ENCODE measurements around the gene ZSWIM5. TPM values are rescaled to one million over a fixed set of nuclear protein-coding genes. Genes with fewer than 3 reads are reported as not detected.

Gene ZSWIM5
- total RNA-seq, 1 experiment from 2014 or later: 7.9 TPM

GRCh38 chr1:45244660-45245059, 38.3 kb upstream of the ZSWIM5 start:
- intact Hi-C loops (cut with micrococcal nuclease; ENCODE audit: unreplicated experiment): no loop called here
- no peak overlapping the region for H3K27ac ChIP-seq (ENCODE audit: low read length)
- CTCF ChIA-PET: no interaction called here
- DNase-seq (ENCODE audit: low read depth, low spot score) (no peak), ATAC-seq (no peak)
- H3K27me3 ChIP-seq (ENCODE audit: control insufficient read depth, insufficient read depth, low read length): no peaks in the 10 kb centered on the region
- peaks cover 3% of the 10 kb centered on the region; the same call in 1 of the 2 replicates for H3K9me3 ChIP-seq (ENCODE audit: control insufficient read depth, insufficient read depth, low read depth, low read length)
- no peak overlapping the region for H3K4me3 ChIP-seq (ENCODE audit: low read depth in 2 of 2, low read length in 2 of 2)
- no TSS peak for BruUV-seq (replicated peaks)
- POLR2A ChIA-PET: no interaction called here
- H3K36me3 ChIP-seq (ENCODE audit: control insufficient read depth, insufficient read depth, low read length): no peaks in the 10 kb centered on the region
- TF ChIP-seq CTCF (IDR thresholded peaks at IDR 0.05) (no peak), TCF7L2 (IDR thresholded peaks at IDR 0.05; ENCODE audit: low read depth, low read length) (no peak), SIN3A (IDR thresholded peaks at IDR 0.05; ENCODE audit: borderline replicate concordance, insufficient read depth, low read depth, low read length) (no peak), POLR2AphosphoS5 (IDR thresholded peaks at IDR 0.05; ENCODE audit: low read depth, low read length) (no peak), REST (IDR thresholded peaks at IDR 0.05; ENCODE audit: insufficient read depth in 1 of 2, low read depth in 2 of 2, low read length in 1 of 2) (no peak)
- in situ Hi-C loops (cut with HindIII; ENCODE audit: low pct_unique_long_range_greater_than_20kb, low sequenced_read_pairs): no loop called here
- no peaks in the 10 kb centered on the region for H3K4me1 ChIP-seq (ENCODE audit: control insufficient read depth, insufficient read depth, low read length)

- ATAC-seq: no peak
- in situ Hi-C loops (cut with HindIII; ENCODE audit: low pct_unique_long_range_greater_than_20kb, low sequenced_read_pairs): no loop called here
Observed at GRCh38 chr1:45243476-45244343, 37.3 kb upstream of the ZSWIM5 start.

More at GRCh38 chr1:45243476-45244343, 37.3 kb upstream of the ZSWIM5 start:
- CTCF ChIA-PET: no interaction called here
- H3K36me3 ChIP-seq (ENCODE audit: control insufficient read depth, insufficient read depth, low read length): no peaks in the 10 kb centered on the region
- H3K9me3 ChIP-seq (ENCODE audit: control insufficient read depth, insufficient read depth, low read depth, low read length): peaks cover 3% of the 10 kb centered on the region; the same call in 1 of the 2 replicates
- intact Hi-C loops (cut with micrococcal nuclease; ENCODE audit: unreplicated experiment): no loop called here
- H3K27me3 ChIP-seq (ENCODE audit: control insufficient read depth, insufficient read depth, low read length): no peaks in the 10 kb centered on the region
- no peak overlapping the region for H3K4me3 ChIP-seq (ENCODE audit: low read depth in 2 of 2, low read length in 2 of 2)
- POLR2A ChIA-PET: interaction anchor here (0.6 kb wide), 1 partner anchor 25 kb away, joined by 3 read pairs; no protein-coding TSS in a partner anchor
- no peak for DNase-seq (ENCODE audit: low read depth, low spot score)
- no peaks in the 10 kb centered on the region for H3K4me1 ChIP-seq (ENCODE audit: control insufficient read depth, insufficient read depth, low read length)
- TF ChIP-seq TCF7L2 (IDR thresholded peaks at IDR 0.05; ENCODE audit: low read depth, low read length) (no peak), REST (IDR thresholded peaks at IDR 0.05; ENCODE audit: insufficient read depth in 1 of 2, low read depth in 2 of 2, low read length in 1 of 2) (no peak), POLR2AphosphoS5 (IDR thresholded peaks at IDR 0.05; ENCODE audit: low read depth, low read length) (no peak), SIN3A (IDR thresholded peaks at IDR 0.05; ENCODE audit: borderline replicate concordance, insufficient read depth, low read depth, low read length) (no peak), CTCF (IDR thresholded peaks at IDR 0.05) (no peak)
- no TSS peak for BruUV-seq (replicated peaks)
- no peak overlapping the region for H3K27ac ChIP-seq (ENCODE audit: low read length)
